DMS53 treated with DMSO at 0.1 percent for 48 hours (cell line): Measurements from ENCODE around the gene ITGAV.

Source experiments
- DNase-seq: peaks from one replicate; lab custom pipeline; 2025; ENCODE audit not compliant: unreplicated experiment; lab: John Stamatoyannopoulos, UW

The ITGAV gene

DNA sequence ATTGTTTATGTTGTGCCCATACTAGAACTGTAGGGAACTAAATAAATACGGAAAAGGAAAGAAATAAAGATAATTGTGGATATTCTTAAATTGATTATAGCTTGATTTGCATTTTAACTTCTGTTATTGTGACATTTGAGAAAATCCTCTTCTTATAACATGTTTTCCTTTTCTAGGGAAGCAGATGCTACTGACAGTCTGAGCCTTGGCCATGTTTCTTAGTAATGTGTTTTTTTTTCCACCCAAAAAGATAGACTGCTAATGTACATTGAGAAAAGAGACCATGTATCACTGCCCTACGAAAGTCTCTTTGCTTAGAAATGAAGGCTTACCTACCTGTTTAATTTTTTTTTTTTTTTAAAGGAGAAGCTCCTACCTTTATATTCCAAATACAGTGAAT, 22.2 kb downstream of the ITGAV start:
- DNase-seq, result no peak

GRCh38 chr2:186612555-186613440, 22.9 kb downstream of the ITGAV start:
- DNase-seq, result no peak

GRCh38 chr2:186614373-186614772, 24.5 kb downstream of the ITGAV start:
- DNase-seq, result peak; percentile 25

DNA sequence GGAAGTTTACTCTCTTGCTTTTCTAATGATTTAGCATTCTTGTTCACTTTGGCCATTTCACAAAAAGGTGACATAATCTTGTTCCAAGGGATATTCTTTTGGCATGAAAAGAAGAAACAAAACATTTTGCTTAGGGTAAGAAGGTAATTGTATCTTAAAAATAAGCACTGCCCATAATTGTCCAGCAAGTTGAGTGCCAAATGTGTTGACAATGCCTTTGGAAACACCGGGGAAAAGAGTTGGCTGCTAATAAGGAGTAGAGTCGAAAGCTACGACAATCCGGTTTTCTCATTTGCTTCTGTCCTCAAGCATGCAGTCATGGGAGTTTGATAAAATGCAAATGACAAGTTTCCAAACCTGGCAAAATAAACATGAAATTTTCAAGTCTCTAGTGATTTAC, 27.3 kb downstream of the ITGAV start:
- no peak for DNase-seq

- no peak for DNase-seq
These were observed 27.9 kb downstream of the ITGAV start for GRCh38 chr2:186617771-186618170.

- DNase-seq, result no peak
These were observed 28.8 kb downstream of the ITGAV start for GRCh38 chr2:186618696-186619095.

DNA sequence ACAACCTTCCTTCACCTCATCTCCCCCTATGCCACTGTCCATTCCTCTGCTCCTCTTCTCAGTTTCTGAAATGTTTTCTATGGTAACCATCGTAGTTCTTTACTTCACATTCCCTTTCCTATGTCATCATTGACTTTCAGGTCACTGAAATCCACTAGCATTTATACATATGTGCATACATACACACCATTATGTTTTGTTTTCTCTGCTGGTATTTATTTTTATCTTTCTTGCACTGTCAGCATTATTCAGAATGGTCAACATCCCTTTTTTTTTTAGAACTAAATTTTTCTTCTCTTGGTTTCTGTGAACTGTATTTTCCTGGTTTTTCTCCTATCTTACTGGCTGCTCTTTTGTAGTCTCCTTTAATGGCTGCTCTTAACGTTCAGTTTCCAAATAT, 33.2 kb downstream of the ITGAV start:
- DNase-seq, result no peak

DNA sequence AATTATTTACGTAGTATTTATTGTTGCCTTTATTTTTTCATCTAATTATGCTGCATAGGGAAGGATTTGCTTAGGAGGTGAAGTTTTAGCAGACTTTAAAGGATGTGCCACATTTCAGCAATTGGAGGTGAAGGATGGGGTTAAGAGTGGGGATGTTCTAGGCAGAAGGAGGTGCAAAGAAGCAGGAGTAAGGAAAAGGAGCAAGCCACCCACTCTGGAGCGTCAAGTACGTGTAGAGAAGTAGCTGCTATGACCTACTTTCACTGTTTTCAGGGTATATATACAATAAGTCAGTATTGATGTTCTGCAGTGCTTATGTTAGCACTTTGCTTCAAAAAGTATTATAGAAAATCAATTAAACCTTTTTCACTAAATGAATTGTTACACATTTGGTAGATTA, 34.4 kb downstream of the ITGAV start:
- no peak for DNase-seq

GRCh38 chr2:186629250-186629996, 39.6 kb downstream of the ITGAV start:
- no peak for DNase-seq

GRCh38 chr2:186632417-186632816, 42.6 kb downstream of the ITGAV start:
- DNase-seq, result no peak

- no peak for DNase-seq
These were observed 44.8 kb downstream of the ITGAV start for GRCh38 chr2:186634701-186635100.

DNA sequence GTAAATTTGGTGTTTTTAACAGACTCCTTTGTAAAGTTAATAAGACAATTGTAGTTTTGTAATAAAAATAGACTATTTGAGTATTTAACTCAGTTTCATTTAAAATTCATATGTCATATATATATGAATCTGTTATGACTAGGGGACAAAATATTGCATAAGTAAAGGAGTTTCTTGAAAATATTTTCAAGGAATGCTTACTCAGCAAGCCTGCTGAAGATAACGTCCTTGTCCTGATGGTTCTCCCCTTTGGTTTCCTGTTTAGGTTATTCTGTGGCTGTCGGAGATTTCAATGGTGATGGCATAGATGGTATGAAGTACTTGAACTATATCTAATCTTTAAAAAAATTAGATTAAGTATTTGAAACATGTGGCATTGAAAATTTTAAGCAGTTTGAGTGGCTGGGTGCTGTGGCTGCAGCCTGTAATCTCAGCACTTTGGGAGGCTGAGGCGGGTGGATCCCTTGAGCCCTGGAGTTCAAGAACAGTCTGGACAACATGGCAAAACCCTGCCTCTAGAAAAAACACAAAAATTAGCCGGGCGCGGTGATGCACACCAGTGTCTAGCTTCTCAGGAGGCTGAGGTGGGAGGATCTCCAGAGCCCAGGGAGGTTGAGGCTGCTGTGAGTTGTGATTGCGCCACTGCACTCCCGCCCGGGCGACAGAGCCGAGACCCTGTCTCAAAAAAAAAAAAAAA, 47.1 kb downstream of the ITGAV start:
- no peak for DNase-seq

DNA sequence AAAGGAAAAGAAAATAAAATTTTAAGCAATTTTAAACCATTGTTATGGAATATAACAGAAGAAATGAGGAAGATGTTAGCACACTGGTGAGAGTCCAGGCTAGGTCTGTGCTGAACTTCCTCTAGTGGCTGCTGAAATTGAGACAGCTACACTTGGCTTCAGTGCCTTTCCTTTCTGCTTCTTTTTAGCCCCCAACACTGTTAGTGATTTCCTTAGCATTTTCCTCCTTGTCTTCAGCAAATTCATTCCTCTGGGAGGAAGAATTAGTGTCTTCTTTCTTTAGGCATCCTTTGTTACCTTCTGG, 47.6 kb downstream of the ITGAV start:
- DNase-seq, result no peak

DNA sequence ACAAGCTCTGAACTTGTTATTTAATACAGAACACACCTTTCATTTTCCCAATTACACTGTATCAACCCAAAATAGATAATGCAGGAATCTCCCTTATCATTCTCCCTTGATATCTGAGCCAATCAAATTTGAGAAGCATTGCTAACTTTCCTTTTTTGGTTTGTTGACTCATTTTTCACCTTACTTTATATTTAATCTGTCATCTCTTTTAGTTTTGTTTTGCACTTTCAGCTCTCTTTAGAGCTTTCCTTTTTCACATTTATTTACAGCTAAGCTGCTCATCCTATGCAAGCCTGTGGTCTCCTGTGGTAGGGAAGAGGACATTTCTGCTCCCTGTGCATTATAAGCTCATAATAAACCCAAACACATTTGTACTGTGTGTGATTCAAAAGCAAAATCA, 50.1 kb downstream of the ITGAV start:
- no peak for DNase-seq

- DNase-seq, result no peak
These were observed 51.4 kb downstream of the ITGAV start for GRCh38 chr2:186641132-186641806.

DNA sequence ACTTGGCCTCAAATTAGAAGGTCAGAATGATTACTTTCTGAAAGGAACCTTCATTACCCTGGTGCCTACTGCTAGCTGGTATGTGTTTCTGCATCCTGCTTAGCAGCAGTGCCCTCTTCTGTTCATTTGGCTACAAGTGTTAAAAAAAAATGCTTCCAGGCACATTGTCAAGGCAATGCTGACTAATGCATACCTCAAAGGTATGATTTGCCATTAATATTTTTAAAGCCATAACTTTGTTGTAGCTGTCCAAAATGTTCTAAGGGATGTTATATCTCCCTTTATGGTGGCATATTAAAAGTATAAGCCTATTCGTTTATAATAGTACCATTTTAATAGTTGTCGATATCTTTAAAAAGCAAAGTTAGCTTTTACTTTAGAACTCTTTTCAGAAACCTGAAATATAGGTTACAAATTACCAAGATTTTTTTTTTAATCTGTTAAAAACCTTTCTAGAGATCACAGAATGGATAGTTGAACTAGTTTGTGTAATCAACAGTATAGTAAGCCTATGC, 52.0 kb downstream of the ITGAV start:
- DNase-seq, result peak; percentile 91

GRCh38 chr2:186644791-186645190, 54.9 kb downstream of the ITGAV start:
- no peak for DNase-seq

DNA sequence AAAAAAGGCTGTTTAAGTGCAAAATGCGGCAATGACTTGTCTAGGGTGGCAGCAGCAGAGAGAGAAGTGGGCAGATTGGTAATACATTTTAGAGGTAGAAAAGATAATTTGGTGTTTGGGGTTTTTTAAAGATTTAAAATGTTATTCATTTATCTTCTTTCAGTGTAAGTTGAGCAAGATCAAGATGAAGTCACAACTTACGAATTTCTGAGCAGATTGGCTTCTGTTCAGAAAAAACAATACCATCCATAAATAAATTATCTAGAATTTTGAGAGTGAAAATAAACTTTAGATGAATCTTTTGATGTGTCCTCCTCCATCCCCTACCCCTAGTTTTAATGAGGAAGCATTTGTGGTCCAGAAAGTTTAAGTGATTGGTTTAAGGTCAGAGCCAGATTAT, 56.1 kb downstream of the ITGAV start:
- DNase-seq, result no peak

DNA sequence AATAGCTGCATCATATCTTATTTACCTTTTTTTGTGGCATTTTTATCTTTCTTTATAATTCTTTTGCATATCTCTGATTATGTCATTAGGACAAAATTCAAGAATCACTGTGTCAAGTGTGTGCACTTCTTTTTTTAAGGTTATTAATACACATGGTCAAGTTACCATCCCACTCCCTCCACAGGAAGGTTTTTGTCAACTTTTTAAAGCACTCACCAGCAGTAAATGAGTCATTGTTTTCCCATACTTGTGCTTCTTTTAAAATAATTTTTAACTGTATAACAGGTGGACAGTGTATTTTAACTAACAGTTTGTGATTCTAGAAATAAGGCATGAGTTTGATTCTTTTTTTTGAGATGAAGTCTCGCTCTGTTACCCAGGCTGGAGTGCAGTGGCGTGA, 58.3 kb downstream of the ITGAV start:
- no peak for DNase-seq

DNA sequence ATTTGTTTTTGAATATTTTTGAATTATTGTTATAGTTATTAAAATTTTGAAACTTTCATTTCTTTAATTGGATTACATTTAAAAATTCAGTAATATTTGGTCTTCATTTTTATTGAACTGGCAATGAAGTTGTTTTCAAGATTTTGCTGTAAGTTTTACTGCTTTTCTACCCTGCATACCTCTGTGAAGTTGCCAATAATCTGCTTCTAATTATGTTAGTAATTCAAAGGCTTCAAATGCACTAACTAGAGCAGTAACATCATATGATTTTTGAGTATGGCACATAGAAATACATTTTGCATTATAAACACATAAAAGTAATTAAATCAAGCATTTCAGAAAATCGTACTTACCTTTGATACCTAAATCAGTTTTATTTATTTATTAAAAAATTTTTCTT, 63.7 kb downstream of the ITGAV start:
- no peak for DNase-seq

GRCh38 chr2:186659383-186659782, 69.5 kb downstream of the ITGAV start:
- DNase-seq, result no peak
